ENCODE results near the gene DDX54.
A peak's percentile ranks its signal among the peaks of the same experiment; 100 is the strongest.

DDX54 gene

DNA sequence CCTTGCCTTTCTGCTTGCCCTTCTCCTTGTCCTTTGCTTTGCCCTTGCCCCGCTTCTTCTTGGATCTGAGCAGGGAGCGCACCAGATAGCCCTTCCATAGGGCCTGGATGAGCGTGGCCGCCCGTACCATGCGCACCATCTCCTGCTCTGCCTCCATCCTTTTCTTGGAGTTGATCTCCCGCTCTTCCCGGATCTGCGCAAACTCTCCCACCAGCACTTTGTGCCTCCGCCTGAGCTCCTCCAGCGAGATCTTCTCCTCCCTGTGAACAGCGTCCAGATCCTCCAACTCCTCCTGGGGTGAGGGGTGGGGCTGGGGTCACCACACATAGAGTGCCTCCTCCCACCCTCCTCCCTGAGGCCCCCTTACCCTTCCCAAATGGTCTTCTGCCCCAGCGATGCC is 10.3 kb upstream of the DDX54 start:
- TF ChIP-seq ZFX (IDR thresholded peaks at IDR 0.05; ENCODE audit: borderline replicate concordance) = no peak
- TF ChIP-seq, protein P1, sequence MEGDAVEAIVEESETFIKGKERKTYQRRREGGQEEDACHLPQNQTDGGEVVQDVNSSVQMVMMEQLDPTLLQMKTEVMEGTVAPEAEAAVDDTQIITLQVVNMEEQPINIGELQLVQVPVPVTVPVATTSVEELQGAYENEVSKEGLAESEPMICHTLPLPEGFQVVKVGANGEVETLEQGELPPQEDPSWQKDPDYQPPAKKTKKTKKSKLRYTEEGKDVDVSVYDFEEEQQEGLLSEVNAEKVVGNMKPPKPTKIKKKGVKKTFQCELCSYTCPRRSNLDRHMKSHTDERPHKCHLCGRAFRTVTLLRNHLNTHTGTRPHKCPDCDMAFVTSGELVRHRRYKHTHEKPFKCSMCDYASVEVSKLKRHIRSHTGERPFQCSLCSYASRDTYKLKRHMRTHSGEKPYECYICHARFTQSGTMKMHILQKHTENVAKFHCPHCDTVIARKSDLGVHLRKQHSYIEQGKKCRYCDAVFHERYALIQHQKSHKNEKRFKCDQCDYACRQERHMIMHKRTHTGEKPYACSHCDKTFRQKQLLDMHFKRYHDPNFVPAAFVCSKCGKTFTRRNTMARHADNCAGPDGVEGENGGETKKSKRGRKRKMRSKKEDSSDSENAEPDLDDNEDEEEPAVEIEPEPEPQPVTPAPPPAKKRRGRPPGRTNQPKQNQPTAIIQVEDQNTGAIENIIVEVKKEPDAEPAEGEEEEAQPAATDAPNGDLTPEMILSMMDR (IDR thresholded peaks at IDR 0.05) = no peak
- 0 out of 2 replicates have a peak overlapping the region, but pooled peaks have one; percentile 17 for H3K27ac ChIP-seq

- TF ChIP-seq, protein P1 (IDR thresholded peaks at IDR 0.05) = no peak
- no peak for TF ChIP-seq ZFX (IDR thresholded peaks at IDR 0.05; ENCODE audit: borderline replicate concordance)
- H3K27ac ChIP-seq = 0 out of 2 replicates have a peak overlapping the region, but pooled peaks have one; percentile 17
Measured at GRCh38 chr12:113194971-113195391, 9.7 kb upstream of the DDX54 start.

GRCh38 chr12:113191227-113191626 is 5.9 kb upstream of the DDX54 start:
- H3K27ac ChIP-seq = no peak overlapping the region
- TF ChIP-seq ZFX (IDR thresholded peaks at IDR 0.05; ENCODE audit: borderline replicate concordance) = no peak
- TF ChIP-seq, protein P1 (IDR thresholded peaks at IDR 0.05) = no peak

- no peak for TF ChIP-seq ZFX (IDR thresholded peaks at IDR 0.05; ENCODE audit: borderline replicate concordance)
- TF ChIP-seq, protein P1 (IDR thresholded peaks at IDR 0.05) = no peak
- H3K27ac ChIP-seq = peak overlapping the region; percentile 58
Measured at GRCh38 chr12:113190761-113191160, 5.5 kb upstream of the DDX54 start.

DNA sequence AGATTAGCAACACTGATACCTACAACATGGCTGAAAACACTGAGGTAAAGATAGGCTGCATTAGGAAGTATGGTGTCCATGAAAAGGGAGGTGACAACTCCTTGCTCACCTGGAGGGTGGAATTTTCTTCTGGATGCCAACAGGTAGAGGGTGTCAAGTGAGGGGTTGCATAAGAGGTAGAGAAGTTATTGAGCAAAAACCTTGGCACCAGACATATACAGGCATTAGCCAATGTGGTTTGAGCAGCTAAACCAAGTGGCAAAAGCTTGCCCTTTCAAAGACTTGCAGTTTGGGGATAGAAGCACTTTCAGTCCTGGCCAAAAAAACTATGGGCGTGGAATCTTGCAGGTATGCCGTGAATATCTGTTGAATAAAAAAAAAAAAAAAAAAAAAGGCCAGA is 4.1 kb upstream of the DDX54 start:
- TF ChIP-seq ZFX (IDR thresholded peaks at IDR 0.05; ENCODE audit: borderline replicate concordance) = no peak
- TF ChIP-seq, protein P1 (IDR thresholded peaks at IDR 0.05) = no peak
- peak overlapping the region; percentile 58; the same call in 1 of the 2 replicates for H3K27ac ChIP-seq

- H3K27ac ChIP-seq = peak overlapping the region; percentile 91
- TF ChIP-seq, protein P1 (IDR thresholded peaks at IDR 0.05) = no peak
- TF ChIP-seq ZFX (IDR thresholded peaks at IDR 0.05; ENCODE audit: borderline replicate concordance) = no peak
Measured at GRCh38 chr12:113186666-113187325, 1.5 kb upstream of the DDX54 start.

DNA sequence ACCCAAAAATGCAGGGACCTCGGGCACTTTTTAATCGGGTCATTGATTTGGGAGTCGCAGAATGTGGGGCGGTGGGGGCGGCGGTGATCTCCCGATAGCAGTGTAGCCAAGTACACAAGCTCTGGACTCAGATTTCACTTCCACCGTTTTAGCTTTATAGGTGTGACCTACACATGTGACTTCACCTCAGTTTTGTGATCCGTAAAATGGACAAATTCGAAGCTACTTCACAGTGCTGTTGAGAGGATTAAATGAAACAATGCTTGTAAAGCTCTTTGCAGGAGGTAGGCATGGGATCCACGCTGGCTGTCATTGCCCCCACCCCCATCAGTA is 721 bp upstream of the DDX54 start:
- peak overlapping the region; percentile 91 for H3K27ac ChIP-seq
- TF ChIP-seq, protein P1 (IDR thresholded peaks at IDR 0.05) = no peak
- no peak for TF ChIP-seq ZFX (IDR thresholded peaks at IDR 0.05; ENCODE audit: borderline replicate concordance)

Measured in 22Rv1 (cell line).